Epithelial cell of esophagus (primary cell): ENCODE data around the gene HMGCS1.

ENCODE experiments used
- DNase-seq: peaks from one replicate; pipeline ENCODE4 v3.0.0; 2010; ENCODE audit warnings: low read depth
- H3K4me3 ChIP-seq: 2 replicates; pipeline ENCODE4 v1.5.1; 2011; ENCODE audit warnings: mild to moderate bottlenecking, low read length, control low read depth
- CTCF ChIP-seq: IDR thresholded peaks from 2 replicates; pipeline ENCODE4 v1.5.1; 2011; ENCODE audit warnings: low read depth, mild to moderate bottlenecking, low read length, control low read depth, inconsistent platforms; ENCODE audit not compliant: insufficient read depth; ENCODE audit errors: missing control alignments

The HMGCS1 gene

GRCh38 chr5:43304525-43304924, 8.7 kb downstream of the HMGCS1 start:
- DNase-seq = no peak
- no peak for TF ChIP-seq CTCF

GRCh38 chr5:43303242-43303641, 10.0 kb downstream of the HMGCS1 start:
- no peak for DNase-seq
- no peak for TF ChIP-seq CTCF
- H3K4me3 ChIP-seq = no peak overlapping the region

More at GRCh38 chr5:43304525-43304924, 8.7 kb downstream of the HMGCS1 start:
- no peak overlapping the region for H3K4me3 ChIP-seq

- TF ChIP-seq CTCF = no peak
- no peak overlapping the region for H3K4me3 ChIP-seq
- DNase-seq = no peak
Observed at GRCh38 chr5:43302481-43302880, 10.7 kb downstream of the HMGCS1 start.

GRCh38 chr5:43301653-43302091, 11.5 kb downstream of the HMGCS1 start:
- no peak overlapping the region for H3K4me3 ChIP-seq
- no peak for TF ChIP-seq CTCF
- DNase-seq = no peak

GRCh38 chr5:43300112-43300511, 13.1 kb downstream of the HMGCS1 start:
- no peak overlapping the region for H3K4me3 ChIP-seq
- TF ChIP-seq CTCF = no peak
- no peak for DNase-seq

GRCh38 chr5:43298443-43298842, 14.8 kb downstream of the HMGCS1 start:
- DNase-seq = no peak
- no peak for TF ChIP-seq CTCF
- H3K4me3 ChIP-seq = no peak overlapping the region

- no peak overlapping the region for H3K4me3 ChIP-seq
- no peak for DNase-seq
- no peak for TF ChIP-seq CTCF
Observed at GRCh38 chr5:43296835-43297234, 16.4 kb downstream of the HMGCS1 start.
